ENCODE measurements around the gene FGGY.

FGGY gene

DNA sequence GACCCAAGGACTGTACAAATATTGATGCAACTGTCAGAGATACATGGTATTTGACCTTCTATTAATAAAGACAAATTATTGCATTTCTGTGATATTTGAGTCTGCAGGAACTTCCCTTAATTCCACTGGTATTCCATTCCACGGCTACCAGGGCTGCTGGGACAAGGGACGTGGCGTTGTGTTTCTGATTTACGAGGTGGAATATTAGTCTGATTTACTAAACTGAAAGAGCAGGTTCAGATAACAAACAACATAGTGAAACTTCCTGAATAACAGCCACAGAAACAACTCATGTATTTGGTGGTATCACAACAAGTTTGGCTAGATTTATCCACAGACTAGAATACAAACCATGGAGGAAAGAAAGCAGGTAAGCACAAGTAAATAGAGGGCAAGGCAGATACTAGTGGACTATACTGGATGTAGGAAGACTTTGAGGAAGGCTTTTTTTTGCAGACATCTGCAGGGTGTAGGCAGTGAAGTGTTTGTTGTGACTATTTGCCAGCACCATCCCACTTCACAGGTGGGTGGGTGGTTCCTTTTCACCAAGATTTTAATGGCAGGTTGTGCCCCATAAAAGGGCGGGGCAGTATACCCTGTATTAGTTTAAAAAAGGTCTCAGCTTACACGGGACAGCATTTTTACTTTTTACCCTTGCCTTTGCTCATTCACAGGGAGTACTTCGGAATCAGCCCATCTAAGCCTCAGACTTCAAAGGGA, 100.4 kb downstream of the FGGY start:
- ChIA-PET POLR2A (interaction anchor here (0.5 kb wide), 1 partner anchor 132 kb away, joined by 4 read pairs; no protein-coding TSS in a partner anchor), CTCF (no interaction called here)
- DNase-seq (ENCODE audit: extremely low spot score): no peak
- no peak for TF ChIP-seq CTCF (IDR thresholded peaks at IDR 0.05; ENCODE audit: control extremely low read depth, extremely low read depth, low read depth, missing control alignments)

DNA sequence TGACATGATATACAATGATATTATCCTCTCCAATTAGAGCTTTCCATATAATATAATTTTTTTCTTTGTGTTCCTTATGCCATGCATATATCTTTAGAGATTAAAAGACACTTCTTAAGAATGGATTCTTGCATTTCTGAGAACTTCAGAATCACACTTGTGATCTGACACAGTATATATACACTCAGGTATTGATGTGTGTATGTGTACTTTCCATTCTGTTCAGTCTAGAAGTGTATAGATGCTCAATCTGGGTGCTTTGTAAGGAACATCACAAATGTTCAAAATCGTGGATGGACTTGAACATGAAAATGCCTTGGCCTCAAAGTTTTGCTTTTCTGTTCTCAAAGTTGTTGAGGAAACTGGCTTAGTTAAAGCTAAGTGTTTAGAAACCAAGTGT, 102.7 kb downstream of the FGGY start:
- CTCF ChIA-PET: interaction anchor here (0.9 to 1.0 kb wide), 2 partner anchors 24 to 26 kb away, joined by 3 read pairs; no protein-coding TSS in a partner anchor
- POLR2A ChIA-PET: no interaction called here
- no peak for DNase-seq (ENCODE audit: extremely low spot score)
- TF ChIP-seq CTCF (IDR thresholded peaks at IDR 0.05; ENCODE audit: control extremely low read depth, extremely low read depth, low read depth, missing control alignments): no peak

- ChIA-PET CTCF (interaction anchor here (0.9 to 1.5 kb wide), 2 partner anchors 8 to 11 kb away, joined by 3 read pairs; no protein-coding TSS in a partner anchor), POLR2A (no interaction called here)
- no peak for DNase-seq (ENCODE audit: extremely low spot score)
- no peak for TF ChIP-seq CTCF (IDR thresholded peaks at IDR 0.05; ENCODE audit: control extremely low read depth, extremely low read depth, low read depth, missing control alignments)
Observed at GRCh38 chr1:59401581-59401980, 104.7 kb downstream of the FGGY start.

DNA sequence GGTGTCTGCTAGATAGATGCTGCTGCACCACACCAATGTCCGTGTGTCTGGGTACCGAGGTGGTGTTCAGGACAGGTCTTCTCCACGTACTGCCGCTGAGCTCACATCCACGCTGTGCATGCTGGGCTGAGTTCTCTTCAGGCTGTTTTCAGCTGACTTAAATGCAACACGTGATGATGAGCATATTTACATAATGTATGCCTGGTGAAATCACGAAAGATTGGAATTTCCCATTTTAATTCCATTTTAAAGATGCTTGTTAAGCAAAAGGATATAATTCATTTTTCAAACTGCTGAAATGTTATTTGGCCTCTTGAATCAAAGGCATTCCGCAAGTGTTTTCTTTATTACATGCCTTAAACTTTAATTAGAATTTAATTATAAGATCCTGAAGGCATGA, 107.9 kb downstream of the FGGY start:
- no peak for TF ChIP-seq CTCF (IDR thresholded peaks at IDR 0.05; ENCODE audit: control extremely low read depth, extremely low read depth, low read depth, missing control alignments)
- CTCF ChIA-PET: interaction anchor here (0.7 to 1.4 kb wide), 2 partner anchors 11 to 15 kb away, joined by 3 to 4 read pairs; no protein-coding TSS in a partner anchor
- POLR2A ChIA-PET: no interaction called here
- no peak for DNase-seq (ENCODE audit: extremely low spot score)

DNA sequence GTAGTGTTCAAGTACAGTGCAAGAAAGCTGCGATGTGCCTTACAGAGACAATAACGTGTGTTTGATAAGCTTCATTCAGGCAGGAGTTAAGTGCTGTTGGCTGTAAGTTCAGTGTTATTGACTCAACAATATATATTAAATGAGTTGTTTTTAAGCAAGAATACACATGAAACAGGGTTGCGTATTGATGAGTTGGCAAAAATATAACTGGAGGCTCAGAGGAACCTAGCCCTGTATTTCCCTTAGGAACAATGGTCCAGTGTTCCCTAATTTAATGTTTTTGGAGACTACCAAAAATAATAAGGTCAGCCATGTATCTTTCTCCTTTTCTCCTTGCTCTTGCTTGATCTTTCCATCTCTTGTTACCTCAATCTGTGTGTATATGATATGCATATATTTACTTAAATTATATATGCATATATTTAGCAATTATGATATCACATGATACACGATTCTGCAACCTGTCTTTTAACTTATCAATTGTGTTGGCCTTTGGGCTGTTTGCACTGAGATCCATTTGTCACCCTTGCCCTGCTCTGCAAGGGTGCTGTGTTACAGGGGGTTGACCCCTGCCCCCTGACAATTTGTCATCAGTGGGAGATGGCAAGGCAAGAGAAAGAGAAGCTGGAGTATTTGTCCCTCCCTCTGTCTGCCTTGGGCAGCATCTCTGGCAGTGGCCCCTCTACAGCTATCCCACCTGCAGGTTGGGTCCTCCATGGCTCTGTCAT, 109.7 kb downstream of the FGGY start:
- CTCF ChIA-PET: interaction anchor here (1.8 kb wide), 2 partner anchors 9 to 292 kb away, joined by 4 to 6 read pairs; no protein-coding TSS in a partner anchor
- POLR2A ChIA-PET: no interaction called here

More for the DNA sequence above, 109.7 kb downstream of the FGGY start:
- no peak for DNase-seq (ENCODE audit: extremely low spot score)
- no peak for TF ChIP-seq CTCF (IDR thresholded peaks at IDR 0.05; ENCODE audit: control extremely low read depth, extremely low read depth, low read depth, missing control alignments)
